Stimulated activated naive CD8-positive, alpha-beta T cell treated with anti-CD3 and anti-CD28 coated beads, Interleukin-15, Interleukin-2, amounts not matched to agents 100 U/mL and 50 U/mL, for 24 hours (primary cell): Measurements from ENCODE around the gene CD52.
"Not testable (repeated sequence)": the region's sequence is repeated elsewhere in the genome, so short reads cannot be mapped to it uniquely, and the experiment has no call there.

Experiments used
- ATAC-seq: fragments of 150-1000 bp; cut with Tn5 transposase; one replicate; pipeline ENCODE4 v1.10.0; 2021
- DNase-seq: peaks from one replicate; pipeline ENCODE4 v3.0.0; 2021

The CD52 gene

GRCh38 chr1:26284597-26285347 is 33.0 kb upstream of the CD52 start:
- ATAC-seq (peak; percentile 65), DNase-seq (peak; percentile 96)

- peak; percentile 76 for DNase-seq
- no peak for ATAC-seq
Observed at GRCh38 chr1:26285366-26286063, 32.2 kb upstream of the CD52 start.

- ATAC-seq: no peak
Observed at GRCh38 chr1:26286064-26286416, 31.7 kb upstream of the CD52 start.

GRCh38 chr1:26287033-26287711 is 30.6 kb upstream of the CD52 start:
- peak; percentile 76 for DNase-seq
- ATAC-seq: peak; percentile 14

More at GRCh38 chr1:26286064-26286416, 31.7 kb upstream of the CD52 start:
- DNase-seq: no peak

GRCh38 chr1:26287811-26288210 is 29.9 kb upstream of the CD52 start:
- peak; percentile 24 for DNase-seq
- no peak for ATAC-seq

- ATAC-seq: peak; percentile 59
- DNase-seq: peak; percentile 74
Observed at GRCh38 chr1:26288311-26288941, 29.3 kb upstream of the CD52 start.

GRCh38 chr1:26289158-26290059 is 28.3 kb upstream of the CD52 start:
- ATAC-seq (peak; percentile 15), DNase-seq (peak; percentile 64)

- ATAC-seq (no peak), DNase-seq (peak; percentile 39)
Observed at GRCh38 chr1:26290122-26290881, 27.5 kb upstream of the CD52 start.

- ATAC-seq (no peak), DNase-seq (no peak)
Observed at GRCh38 chr1:26290882-26291261, 26.9 kb upstream of the CD52 start.

GRCh38 chr1:26291433-26291832 is 26.3 kb upstream of the CD52 start:
- no peak for ATAC-seq
- no peak for DNase-seq

GRCh38 chr1:26291939-26292338 is 25.8 kb upstream of the CD52 start:
- DNase-seq (no peak), ATAC-seq (no peak)

- not testable (repeated sequence) for DNase-seq, ATAC-seq
Observed at GRCh38 chr1:26292735-26293134, 25.0 kb upstream of the CD52 start.

- DNase-seq (no peak), ATAC-seq (no peak)
Observed at GRCh38 chr1:26293911-26294463, 23.8 kb upstream of the CD52 start.

- no peak for ATAC-seq
- no peak for DNase-seq
Observed at GRCh38 chr1:26295194-26296138, 22.3 kb upstream of the CD52 start.

GRCh38 chr1:26296340-26297056 is 21.3 kb upstream of the CD52 start:
- ATAC-seq: no peak
- DNase-seq: no peak

- ATAC-seq: no peak
- no peak for DNase-seq
Observed at GRCh38 chr1:26297057-26297790, 20.5 kb upstream of the CD52 start.

- DNase-seq (no peak), ATAC-seq (no peak)
Observed at GRCh38 chr1:26297791-26298124, 20.0 kb upstream of the CD52 start.
